LNCAP (cell line): ENCODE results near the gene KIAA0753.

ENCODE experiments used
- TF ChIP-seq, protein P1 (sequence below): fragments of 450-650 bp; IDR thresholded peaks from 2 replicates; pipeline ENCODE4 v1.5.1; 2017; ENCODE audit warnings: mild to moderate bottlenecking

Gene KIAA0753

DNA sequence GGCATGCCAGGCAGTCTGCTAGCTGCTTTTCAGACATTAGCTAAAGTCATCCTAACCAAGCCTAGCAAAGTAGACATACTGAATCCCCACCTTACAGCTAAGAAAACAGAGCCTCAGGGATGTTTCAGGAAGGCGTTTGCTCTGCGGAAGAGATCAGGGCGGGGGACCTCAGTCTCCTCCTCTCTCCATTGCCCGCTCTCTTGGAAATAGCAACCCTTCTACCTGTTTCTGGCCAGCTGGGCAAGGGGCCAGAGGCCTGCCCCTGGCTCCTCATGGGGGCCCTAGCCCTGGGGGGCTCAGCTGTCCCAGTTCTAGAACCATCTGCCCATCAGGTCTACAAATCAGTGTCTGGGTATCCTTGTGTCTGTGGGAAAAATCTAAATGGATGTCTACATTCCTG, 98.6 kb downstream of the KIAA0753 start:
- TF ChIP-seq, protein P1, sequence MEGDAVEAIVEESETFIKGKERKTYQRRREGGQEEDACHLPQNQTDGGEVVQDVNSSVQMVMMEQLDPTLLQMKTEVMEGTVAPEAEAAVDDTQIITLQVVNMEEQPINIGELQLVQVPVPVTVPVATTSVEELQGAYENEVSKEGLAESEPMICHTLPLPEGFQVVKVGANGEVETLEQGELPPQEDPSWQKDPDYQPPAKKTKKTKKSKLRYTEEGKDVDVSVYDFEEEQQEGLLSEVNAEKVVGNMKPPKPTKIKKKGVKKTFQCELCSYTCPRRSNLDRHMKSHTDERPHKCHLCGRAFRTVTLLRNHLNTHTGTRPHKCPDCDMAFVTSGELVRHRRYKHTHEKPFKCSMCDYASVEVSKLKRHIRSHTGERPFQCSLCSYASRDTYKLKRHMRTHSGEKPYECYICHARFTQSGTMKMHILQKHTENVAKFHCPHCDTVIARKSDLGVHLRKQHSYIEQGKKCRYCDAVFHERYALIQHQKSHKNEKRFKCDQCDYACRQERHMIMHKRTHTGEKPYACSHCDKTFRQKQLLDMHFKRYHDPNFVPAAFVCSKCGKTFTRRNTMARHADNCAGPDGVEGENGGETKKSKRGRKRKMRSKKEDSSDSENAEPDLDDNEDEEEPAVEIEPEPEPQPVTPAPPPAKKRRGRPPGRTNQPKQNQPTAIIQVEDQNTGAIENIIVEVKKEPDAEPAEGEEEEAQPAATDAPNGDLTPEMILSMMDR = no peak

DNA sequence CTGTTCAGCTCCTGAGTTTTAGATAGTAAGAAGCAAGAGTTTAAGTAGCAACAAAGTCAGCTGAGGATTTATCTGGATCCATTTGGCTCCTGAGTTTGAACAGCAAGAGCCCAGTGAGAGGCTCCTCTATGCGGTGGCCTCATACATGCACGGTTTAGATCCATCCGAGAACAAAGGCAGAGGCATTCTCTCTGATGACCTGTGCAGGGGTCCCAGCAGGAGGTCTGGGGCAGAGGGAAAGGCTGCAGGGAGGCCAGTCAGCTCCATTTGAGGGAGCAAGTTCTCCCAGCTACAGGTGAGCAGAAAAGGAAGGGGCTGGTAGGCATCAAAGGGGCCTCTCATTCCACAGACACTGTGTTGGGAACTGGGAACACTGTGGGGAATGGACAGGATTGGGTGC, 100.6 kb downstream of the KIAA0753 start:
- TF ChIP-seq, protein P1 = no peak

DNA sequence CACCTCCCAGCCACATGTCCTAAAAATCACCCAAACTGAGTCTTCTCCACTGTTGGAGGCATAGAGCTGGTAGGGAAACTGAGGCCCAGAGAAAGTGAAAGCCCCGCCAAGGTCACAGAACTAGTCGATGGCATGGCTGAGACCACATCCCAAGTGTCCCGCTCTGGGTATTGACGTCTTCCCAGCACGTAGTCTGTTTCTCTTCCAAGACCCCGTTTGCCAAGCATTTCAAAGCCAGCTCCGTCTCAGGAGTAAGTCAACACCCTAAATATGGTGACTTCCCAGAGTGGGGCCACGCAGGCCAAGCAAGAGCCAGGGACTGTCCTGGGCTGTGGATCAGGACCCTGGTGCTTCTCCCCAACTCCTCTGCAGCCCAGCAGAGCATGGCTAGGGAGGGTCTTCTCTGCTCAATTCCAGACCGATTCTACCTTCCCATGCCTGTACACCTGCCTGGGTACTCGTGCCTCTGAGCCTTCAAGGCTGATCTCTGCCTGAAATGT, 103.9 kb downstream of the KIAA0753 start:
- TF ChIP-seq, protein P1 = no peak

DNA sequence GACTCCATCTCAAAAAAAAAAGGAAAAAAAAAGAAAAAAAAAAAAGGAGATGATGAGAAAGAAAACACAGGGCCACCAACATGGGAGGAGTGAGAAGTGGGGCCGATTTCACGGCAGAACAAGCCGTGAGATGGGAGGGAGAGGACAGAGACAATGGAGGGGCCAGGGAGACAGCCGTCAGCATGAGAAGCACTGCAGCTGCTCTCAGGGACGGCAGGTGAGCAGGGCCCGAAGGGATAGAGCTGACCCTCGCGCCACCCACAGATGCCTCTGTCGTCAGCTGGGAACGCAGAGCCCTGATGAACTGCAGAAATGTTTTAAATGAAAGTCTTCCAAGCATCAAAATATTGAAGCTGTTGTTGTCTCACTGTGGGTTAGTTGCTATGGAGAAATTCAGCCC, 104.5 kb downstream of the KIAA0753 start:
- TF ChIP-seq, protein P1 = no peak

DNA sequence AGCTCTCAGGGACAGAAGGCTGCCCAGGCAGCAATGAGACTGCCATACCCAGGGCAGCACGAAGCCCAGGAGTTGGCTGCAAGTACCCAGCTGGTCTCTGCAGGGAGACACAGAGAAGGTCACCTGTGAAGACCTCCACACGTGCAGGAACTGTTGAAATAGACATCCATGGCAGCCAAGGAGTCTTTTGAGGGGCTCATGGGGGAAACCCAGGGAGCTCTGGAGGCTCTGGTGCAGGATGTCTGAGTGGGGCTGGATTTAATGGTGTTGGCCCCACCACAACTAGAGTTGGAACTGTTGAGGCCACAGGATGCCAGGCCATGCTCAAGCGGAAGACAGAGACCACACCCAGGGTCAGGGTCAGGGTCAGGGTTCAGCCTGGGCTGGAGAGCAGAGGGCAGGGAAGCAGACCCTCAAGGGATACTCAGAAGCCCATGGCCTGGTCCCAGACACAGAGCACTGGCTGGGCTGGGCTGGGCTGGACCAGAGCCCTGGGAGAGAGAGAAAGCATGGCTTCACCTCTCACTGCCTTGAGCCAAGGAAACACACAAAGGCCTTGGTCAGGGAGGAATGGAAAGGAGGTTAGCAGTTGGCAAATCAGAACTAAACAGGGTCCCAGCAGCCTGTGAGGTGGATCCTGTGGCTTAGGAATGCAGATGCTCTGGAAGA, 105.5 kb downstream of the KIAA0753 start:
- TF ChIP-seq, protein P1 = no peak

DNA sequence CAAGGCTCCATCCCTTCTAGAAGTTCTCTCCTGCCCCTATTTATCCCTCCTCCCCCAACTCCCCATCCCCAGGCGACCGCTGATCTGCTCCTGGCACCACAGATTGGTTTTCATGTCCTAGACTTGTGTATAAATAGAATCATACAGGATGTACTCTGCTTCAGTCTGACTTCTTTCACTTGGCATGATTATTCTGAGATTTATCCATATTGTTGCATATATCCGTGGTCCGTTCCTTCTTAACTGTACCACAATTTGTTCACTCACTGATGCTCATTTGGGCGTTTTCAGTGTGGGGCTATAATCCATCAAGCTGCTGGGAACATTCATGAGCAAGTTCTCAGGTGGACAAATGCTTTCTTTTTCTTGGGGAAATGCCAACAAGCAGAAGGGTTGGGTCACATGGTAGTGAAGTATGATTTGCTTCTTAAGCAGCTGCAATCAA, 108.0 kb downstream of the KIAA0753 start:
- TF ChIP-seq, protein P1 = no peak

DNA sequence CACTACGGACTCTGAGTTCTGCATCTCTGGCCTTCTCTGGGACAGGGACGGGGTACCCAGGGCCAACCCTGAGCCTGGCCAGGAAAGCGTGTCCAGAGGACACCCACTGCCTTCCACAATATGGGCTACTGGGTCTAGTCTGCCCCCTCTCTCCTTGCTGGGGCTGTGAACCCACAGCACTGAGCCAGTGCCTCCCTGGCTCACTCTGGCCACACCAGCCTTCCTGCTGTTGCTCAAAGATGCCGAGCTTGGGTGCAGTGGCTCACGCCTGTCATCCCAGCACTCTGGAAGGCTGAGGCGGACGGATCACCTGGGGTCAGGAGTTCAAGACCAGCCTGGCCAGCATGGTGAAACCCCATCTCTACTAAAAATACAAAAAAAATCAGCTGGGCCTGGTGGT, 108.9 kb downstream of the KIAA0753 start:
- TF ChIP-seq, protein P1 = no peak
